Panc1 (cell line): ENCODE data around the gene PCDH1. TPM values are rescaled to one million over a fixed set of nuclear protein-coding genes. Genes with fewer than 3 reads are reported as not detected.
A peak's percentile ranks its signal among the peaks of the same experiment; 100 is the strongest.

Experiments used
- ATAC-seq: fragments of 200-7000 bp; cut with Tn5 transposase; 2 replicates; pipeline ENCODE4 v1.9.1; 2020; ENCODE audit warnings: mild to moderate bottlenecking, moderate library complexity
- BruUV-seq: library from RNA; stranded (reverse); fragments of 400-500 nt; replicated peaks from 2 replicates; lab custom pipeline; 2021; lab: Mats Ljungman, UMichigan
- CTCF ChIA-PET: fragments of 300-600 bp; sonication (Branson Sonifier 250); formaldehyde crosslinking; loops from one replicate; lab custom pipeline; 2022; ENCODE audit warnings: antibody characterized with exemption; lab: Charles Lee
- POLR2A ChIA-PET: fragments of 300-600 bp; sonication (Branson Sonifier 250); formaldehyde crosslinking; loops from one replicate; lab custom pipeline; 2022; ENCODE audit warnings: antibody characterized with exemption; lab: Charles Lee
- DNase-seq: peaks from one replicate; pipeline ENCODE4 v3.0.0-alpha.2; 2010; ENCODE audit warnings: low read depth, low spot score
- H3K27ac ChIP-seq: 2 replicates; pipeline ENCODE4 v1.5.1; 2011; ENCODE audit warnings: mild to moderate bottlenecking, low read length, inconsistent platforms
- H3K27me3 ChIP-seq: fragments of 200-500 bp; sonication (Bioruptor generic); 2 replicates; pipeline ENCODE4 v1.6.0; 2014; ENCODE audit warnings: low read length, inconsistent platforms; ENCODE audit not compliant: control insufficient read depth, insufficient read depth
- H3K36me3 ChIP-seq: fragments of 200-500 bp; sonication (Bioruptor generic); 2 replicates; pipeline ENCODE4 v1.5.1; 2014; ENCODE audit warnings: inconsistent platforms, mild to moderate bottlenecking, low read length, moderate library complexity; ENCODE audit not compliant: control insufficient read depth, insufficient read depth
- H3K4me1 ChIP-seq: 2 replicates; pipeline ENCODE4 v1.5.1; 2011; ENCODE audit warnings: inconsistent platforms, mild to moderate bottlenecking, low read length, moderate library complexity; ENCODE audit not compliant: control insufficient read depth, insufficient read depth
- H3K4me3 ChIP-seq, 2 experiments: 2 replicates each; pipeline ENCODE4 v1.5.1; 2011 to 2012; ENCODE audit warnings: low read depth in 2 of 2, low read length in 2 of 2, mild to moderate bottlenecking in 2 of 2, inconsistent platforms in 1 of 2, moderate library complexity in 1 of 2
- H3K9me3 ChIP-seq: fragments of 200-500 bp; sonication (Bioruptor generic); 2 replicates; pipeline ENCODE4 v1.5.1; 2014; ENCODE audit warnings: low read depth, mild to moderate bottlenecking, inconsistent platforms, low read length, moderate library complexity; ENCODE audit not compliant: control insufficient read depth, insufficient read depth
- POLR2AphosphoS5 ChIP-seq: IDR thresholded peaks from 2 replicates; pipeline ENCODE4 v1.6.1; 2012; ENCODE audit warnings: mild to moderate bottlenecking, low read depth, low read length, moderate library complexity
- SIN3A ChIP-seq: IDR thresholded peaks from 2 replicates; pipeline ENCODE4 v1.6.1; 2012; ENCODE audit warnings: low read depth, mild to moderate bottlenecking, low read length, moderate library complexity, borderline replicate concordance; ENCODE audit not compliant: insufficient read depth
- TCF7L2 ChIP-seq: IDR thresholded peaks from 2 replicates; pipeline ENCODE4 v1.6.1; 2011; ENCODE audit warnings: mild to moderate bottlenecking, low read depth, low read length, inconsistent platforms
- in situ Hi-C: cut with HindIII; loops from 2 replicates; pipeline ENCODE4 v1.10.0; 2016; ENCODE audit warnings: low sequenced_read_pairs, low pct_unique_long_range_greater_than_20kb
- intact Hi-C: fragments of 100-400 bp; cut with micrococcal nuclease; formaldehyde crosslinking; loops from one replicate; pipeline ENCODE4 v1.10.0; 2022; ENCODE audit not compliant: unreplicated experiment
- total RNA-seq: library from RNA; stranded (reverse); gene quantifications from one replicate; pipeline ENCODE4 v1.2.1, GENCODE V29; 2021; ENCODE audit not compliant: unreplicated experiment
- TF ChIP-seq, protein P1 (sequence below): fragments of 450-650 bp; IDR thresholded peaks from 2 replicates; pipeline ENCODE4 v1.5.1; 2017; ENCODE audit warnings: mild to moderate bottlenecking
- TF ChIP-seq, protein P2 (sequence below), 2 experiments: IDR thresholded peaks; 2 replicates each; pipeline ENCODE4 v1.6.1; 2011 to 2012; ENCODE audit warnings: low read depth in 2 of 2, control low read depth in 1 of 2, low read length in 1 of 2, mild to moderate bottlenecking in 1 of 2, moderate library complexity in 1 of 2; ENCODE audit not compliant: insufficient read depth in 1 of 2

The PCDH1 gene
- total RNA-seq, 1 experiment from 2014 or later = 9.0 TPM

DNA sequence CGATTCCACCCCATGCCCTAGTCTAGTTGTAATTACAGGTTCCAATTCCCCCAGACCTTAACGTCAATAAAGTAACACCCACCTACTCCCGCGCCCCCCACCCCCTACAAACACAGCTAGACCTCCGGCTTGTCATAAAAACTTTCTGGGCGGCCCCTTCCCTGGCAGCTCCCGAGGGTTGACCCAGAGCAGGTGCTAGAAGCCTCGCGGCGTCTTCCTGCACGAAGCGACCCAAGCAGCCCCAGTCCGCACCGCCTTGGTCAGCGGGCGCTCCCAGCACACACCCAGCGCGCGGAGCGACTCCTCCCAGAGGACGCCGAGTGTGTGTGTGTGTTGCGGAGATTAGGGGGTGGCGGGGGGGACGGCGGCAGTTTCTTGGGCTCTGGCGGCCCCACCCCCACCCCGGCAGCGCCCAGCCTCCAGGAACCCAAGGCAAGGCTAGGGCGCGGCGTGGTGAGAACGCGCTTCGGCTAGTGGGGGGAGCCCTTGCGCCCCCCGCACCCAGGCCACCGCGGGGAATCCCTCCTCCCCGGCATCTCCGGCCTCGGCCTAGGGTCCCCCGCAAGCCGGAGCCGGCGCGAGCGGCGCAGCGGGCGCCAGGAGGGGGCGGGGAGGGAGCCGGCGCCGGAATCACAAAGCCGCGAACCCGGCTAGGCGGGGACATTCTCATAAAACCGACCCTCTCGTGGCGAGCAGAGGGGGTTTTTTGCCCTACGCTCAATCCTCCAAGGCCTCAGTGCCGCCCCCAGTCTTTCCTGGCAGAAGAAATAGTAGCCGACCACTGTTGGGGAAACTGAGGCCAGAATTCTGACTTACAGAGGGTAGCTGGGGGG lies 2.2 kb downstream of the PCDH1 start:
- in situ Hi-C loops (no loop called here), intact Hi-C loops (no loop called here)
- no TSS peak for BruUV-seq
- DNase-seq (no peak), ATAC-seq (peak; percentile 24; the same call in 1 of the 2 replicates)
- H3K9me3 ChIP-seq = no peaks in the 10 kb centered on the region
- H3K4me1 ChIP-seq = peaks cover 14% of the 10 kb centered on the region
- peak overlapping the region; percentile 45 to 46 for H3K4me3 ChIP-seq
- POLR2A ChIA-PET = no interaction called here
- H3K27ac ChIP-seq = no peak overlapping the region
- no peak for TF ChIP-seq SIN3A
- TF ChIP-seq POLR2AphosphoS5 = no peak
- TF ChIP-seq, protein P1, sequence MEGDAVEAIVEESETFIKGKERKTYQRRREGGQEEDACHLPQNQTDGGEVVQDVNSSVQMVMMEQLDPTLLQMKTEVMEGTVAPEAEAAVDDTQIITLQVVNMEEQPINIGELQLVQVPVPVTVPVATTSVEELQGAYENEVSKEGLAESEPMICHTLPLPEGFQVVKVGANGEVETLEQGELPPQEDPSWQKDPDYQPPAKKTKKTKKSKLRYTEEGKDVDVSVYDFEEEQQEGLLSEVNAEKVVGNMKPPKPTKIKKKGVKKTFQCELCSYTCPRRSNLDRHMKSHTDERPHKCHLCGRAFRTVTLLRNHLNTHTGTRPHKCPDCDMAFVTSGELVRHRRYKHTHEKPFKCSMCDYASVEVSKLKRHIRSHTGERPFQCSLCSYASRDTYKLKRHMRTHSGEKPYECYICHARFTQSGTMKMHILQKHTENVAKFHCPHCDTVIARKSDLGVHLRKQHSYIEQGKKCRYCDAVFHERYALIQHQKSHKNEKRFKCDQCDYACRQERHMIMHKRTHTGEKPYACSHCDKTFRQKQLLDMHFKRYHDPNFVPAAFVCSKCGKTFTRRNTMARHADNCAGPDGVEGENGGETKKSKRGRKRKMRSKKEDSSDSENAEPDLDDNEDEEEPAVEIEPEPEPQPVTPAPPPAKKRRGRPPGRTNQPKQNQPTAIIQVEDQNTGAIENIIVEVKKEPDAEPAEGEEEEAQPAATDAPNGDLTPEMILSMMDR = no peak
- TF ChIP-seq TCF7L2 = no peak
- CTCF ChIA-PET = no interaction called here
- H3K27me3 ChIP-seq = peaks cover 7% of the 10 kb centered on the region
- no peaks in the 10 kb centered on the region; the same call in 1 of the 2 replicates for H3K36me3 ChIP-seq

DNA sequence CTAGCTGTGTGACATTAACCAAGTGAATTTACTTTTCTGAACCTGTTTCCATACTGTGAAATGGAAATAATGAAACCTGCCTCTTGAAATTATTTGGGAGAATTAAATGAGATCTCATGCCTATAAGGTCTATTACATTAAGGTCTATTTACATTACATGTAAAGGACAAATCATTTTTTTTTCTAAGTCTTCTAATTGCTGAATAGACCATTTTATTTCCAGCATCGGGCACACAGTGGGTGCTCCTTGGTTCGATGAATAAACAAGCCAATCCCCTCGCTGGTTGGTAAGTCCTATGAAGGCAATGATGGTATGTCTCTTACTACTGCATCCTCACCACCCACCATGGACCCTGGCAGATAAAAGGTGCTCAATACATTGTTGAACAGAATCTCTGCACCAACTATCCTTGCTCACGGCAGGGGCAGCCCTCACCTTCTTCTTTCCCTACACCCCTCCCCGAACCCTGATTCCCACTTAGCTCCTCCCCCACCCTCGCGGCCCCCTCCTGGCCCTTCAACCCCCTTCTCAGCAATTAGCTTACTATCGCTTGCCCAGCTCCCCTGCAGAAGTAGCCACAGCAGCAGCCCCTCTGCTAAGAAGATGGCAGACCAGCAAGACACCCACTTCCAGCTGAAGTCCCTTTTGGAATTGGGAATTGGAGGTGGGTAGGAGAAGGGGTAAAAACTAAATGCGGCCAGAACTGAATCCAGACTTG lies 3.0 kb downstream of the PCDH1 start:
- peaks cover 7% of the 10 kb centered on the region for H3K27me3 ChIP-seq
- H3K4me3 ChIP-seq = peak overlapping the region; percentile 45 to 46; a peak in 3 of 4 replicates

More for the DNA sequence above, 3.0 kb downstream of the PCDH1 start:
- no peak for ATAC-seq
- POLR2A ChIA-PET = no interaction called here
- H3K4me1 ChIP-seq = peaks cover 14% of the 10 kb centered on the region
- no TSS peak for BruUV-seq
- intact Hi-C loops = no loop called here
- TF ChIP-seq POLR2AphosphoS5 (no peak), SIN3A (no peak), TCF7L2 (no peak)
- TF ChIP-seq, protein P2, sequence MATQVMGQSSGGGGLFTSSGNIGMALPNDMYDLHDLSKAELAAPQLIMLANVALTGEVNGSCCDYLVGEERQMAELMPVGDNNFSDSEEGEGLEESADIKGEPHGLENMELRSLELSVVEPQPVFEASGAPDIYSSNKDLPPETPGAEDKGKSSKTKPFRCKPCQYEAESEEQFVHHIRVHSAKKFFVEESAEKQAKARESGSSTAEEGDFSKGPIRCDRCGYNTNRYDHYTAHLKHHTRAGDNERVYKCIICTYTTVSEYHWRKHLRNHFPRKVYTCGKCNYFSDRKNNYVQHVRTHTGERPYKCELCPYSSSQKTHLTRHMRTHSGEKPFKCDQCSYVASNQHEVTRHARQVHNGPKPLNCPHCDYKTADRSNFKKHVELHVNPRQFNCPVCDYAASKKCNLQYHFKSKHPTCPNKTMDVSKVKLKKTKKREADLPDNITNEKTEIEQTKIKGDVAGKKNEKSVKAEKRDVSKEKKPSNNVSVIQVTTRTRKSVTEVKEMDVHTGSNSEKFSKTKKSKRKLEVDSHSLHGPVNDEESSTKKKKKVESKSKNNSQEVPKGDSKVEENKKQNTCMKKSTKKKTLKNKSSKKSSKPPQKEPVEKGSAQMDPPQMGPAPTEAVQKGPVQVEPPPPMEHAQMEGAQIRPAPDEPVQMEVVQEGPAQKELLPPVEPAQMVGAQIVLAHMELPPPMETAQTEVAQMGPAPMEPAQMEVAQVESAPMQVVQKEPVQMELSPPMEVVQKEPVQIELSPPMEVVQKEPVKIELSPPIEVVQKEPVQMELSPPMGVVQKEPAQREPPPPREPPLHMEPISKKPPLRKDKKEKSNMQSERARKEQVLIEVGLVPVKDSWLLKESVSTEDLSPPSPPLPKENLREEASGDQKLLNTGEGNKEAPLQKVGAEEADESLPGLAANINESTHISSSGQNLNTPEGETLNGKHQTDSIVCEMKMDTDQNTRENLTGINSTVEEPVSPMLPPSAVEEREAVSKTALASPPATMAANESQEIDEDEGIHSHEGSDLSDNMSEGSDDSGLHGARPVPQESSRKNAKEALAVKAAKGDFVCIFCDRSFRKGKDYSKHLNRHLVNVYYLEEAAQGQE (IDR thresholded peaks at IDR 0.05; ENCODE audit: insufficient read depth in 1 of 2, low read depth in 2 of 2, low read length in 1 of 2) = no peak
- TF ChIP-seq, protein P1 = no peak
- CTCF ChIA-PET = no interaction called here
- H3K9me3 ChIP-seq = no peaks in the 10 kb centered on the region
- H3K36me3 ChIP-seq = no peaks in the 10 kb centered on the region; the same call in 1 of the 2 replicates
- in situ Hi-C loops = no loop called here
- DNase-seq = no peak
- H3K27ac ChIP-seq = no peak overlapping the region
